Tibial nerve (tissue), 3 donors: ENCODE data around the gene CERS1.

Experiments used
- CTCF ChIP-seq, 5 experiments: fragments of 200-600 bp in 3 of 5; fragments of 450-650 bp in 2 of 5; sonication (generic) in 3 of 5; IDR thresholded peaks; one replicate each; pipeline ENCODE4 v1.5.1; 2016 to 2019; ENCODE audit warnings: antibody characterized with exemption in 5 of 5, mild to moderate bottlenecking in 3 of 5, moderate library complexity in 2 of 5
- POLR2A ChIP-seq, 2 donors: fragments of 450-650 bp; IDR thresholded peaks; one replicate each; pipeline ENCODE4 v1.6.1; 2017; ENCODE audit warnings: antibody characterized with exemption in 2 of 2, mild to moderate bottlenecking in 2 of 2, moderate library complexity in 2 of 2

GRCh38 chr19:18889949-18890745 lies 5.8 kb downstream of the CERS1 start:
- no peak for TF ChIP-seq CTCF (IDR thresholded peaks at IDR 0.05)
- TF ChIP-seq POLR2A (IDR thresholded peaks at IDR 0.05), result no peak
